BLaER1 (cell line): ENCODE results near the gene COQ6.
"Not testable (repeated sequence)": the region's sequence is repeated elsewhere in the genome, so short reads cannot be mapped to it uniquely, and the experiment has no call there.

Experiments
- H3K27ac ChIP-seq: shearing (Covaris generic); formaldehyde crosslinking; 2 replicates; pipeline ENCODE4 v1.8.1; 2022
- H3K27me3 ChIP-seq: shearing (Covaris generic); formaldehyde crosslinking; 2 replicates; pipeline ENCODE4 v1.8.1; 2022
- H3K36me3 ChIP-seq: shearing (Covaris generic); formaldehyde crosslinking; 2 replicates; pipeline ENCODE4 v1.8.1; 2022
- H3K4me1 ChIP-seq: shearing (Covaris generic); formaldehyde crosslinking; 2 replicates; pipeline ENCODE4 v1.8.1; 2022
- H3K4me2 ChIP-seq: shearing (Covaris generic); formaldehyde crosslinking; 2 replicates; pipeline ENCODE4 v1.8.1; 2022
- H3K4me3 ChIP-seq: shearing (Covaris generic); formaldehyde crosslinking; 2 replicates; pipeline ENCODE4 v1.8.1; 2022
- H3K9ac ChIP-seq: shearing (Covaris generic); formaldehyde crosslinking; 2 replicates; pipeline ENCODE4 v1.8.1; 2022
- H3K9me3 ChIP-seq: shearing (Covaris generic); formaldehyde crosslinking; 2 replicates; pipeline ENCODE4 v1.8.1; 2022
- H4K20me1 ChIP-seq: shearing (Covaris generic); formaldehyde crosslinking; 2 replicates; pipeline ENCODE4 v1.8.1; 2022
- Cebpa-rat ChIP-seq: shearing (Covaris generic); IDR thresholded peaks from 2 replicates; pipeline ENCODE4 v1.8.1; 2022

The COQ6 gene

DNA sequence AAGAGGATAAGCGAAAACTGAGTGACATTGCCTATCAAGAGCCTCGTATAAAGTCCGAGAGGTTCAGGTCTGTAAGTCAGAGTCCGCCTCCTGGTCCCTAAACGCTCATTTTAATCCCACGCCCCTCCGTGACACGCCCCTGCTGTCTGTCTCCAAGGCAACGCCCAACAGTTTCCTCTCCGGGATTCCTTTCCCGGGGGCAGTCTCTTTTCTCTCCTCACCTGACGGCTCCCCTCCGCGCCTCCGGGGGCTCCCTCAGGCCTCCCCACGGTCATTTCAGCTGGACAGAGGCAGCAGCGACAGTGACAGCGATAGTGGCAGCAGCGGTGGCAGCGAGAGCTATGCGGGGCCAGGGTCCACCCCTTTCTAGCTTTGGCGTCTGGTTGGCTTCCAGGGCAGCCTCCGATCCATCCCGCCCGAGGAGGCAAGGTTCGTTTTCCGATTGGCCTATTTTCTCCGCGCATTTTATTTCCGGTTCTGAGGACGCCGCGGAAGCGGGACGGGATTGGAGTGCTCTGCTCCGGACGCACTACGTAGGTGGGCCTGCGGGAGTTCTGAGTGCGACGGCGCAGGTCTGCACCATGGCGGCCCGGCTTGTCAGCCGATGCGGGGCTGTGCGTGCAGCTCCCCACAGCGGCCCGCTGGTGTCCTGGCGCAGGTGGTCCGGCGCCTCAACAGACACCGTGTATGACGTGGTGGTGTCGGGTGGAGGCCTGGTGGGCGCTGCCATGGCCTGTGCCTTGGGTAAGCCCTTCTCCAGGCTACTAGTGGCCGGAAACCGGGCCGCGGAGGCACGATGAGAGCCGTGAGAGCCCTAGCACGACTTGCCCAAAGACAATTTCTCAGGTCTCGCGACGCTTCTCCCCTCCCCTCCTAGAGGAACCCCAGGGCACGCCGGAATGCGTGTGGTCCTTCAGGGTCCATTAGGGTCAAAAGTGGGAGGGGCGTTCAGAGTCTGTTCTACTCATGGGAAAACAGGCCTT is at the start of gene COQ6, which contains the start of gene FAM161B:
COQ6 (plus strand) TSS at position 551 of the 983 bp plus-strand sequence; CDS start at position 582, 31 bp downstream.
FAM161B (minus strand) TSS at position 343 of the 983 bp plus-strand sequence; CDS start at position 275, 68 bp downstream.
- Histone ChIP-seq H3K4me1 (peaks cover 14% of the 10 kb centered on the region), H3K9me3 (no peaks in the 10 kb centered on the region), H4K20me1 (no peaks in the 10 kb centered on the region), H3K4me2 (peak within 1 kb of the TSS; percentile 91), H3K9ac (peak within 1 kb of the TSS; percentile 77), H3K27me3 (no peaks in the 10 kb centered on the region), H3K4me3 (peak within 1 kb of the TSS; percentile 75), H3K27ac (peak within 1 kb of the TSS; percentile 62), H3K36me3 (peaks cover 11% of the 10 kb centered on the region)
- TF ChIP-seq Cebpa-rat, result no peak

DNA sequence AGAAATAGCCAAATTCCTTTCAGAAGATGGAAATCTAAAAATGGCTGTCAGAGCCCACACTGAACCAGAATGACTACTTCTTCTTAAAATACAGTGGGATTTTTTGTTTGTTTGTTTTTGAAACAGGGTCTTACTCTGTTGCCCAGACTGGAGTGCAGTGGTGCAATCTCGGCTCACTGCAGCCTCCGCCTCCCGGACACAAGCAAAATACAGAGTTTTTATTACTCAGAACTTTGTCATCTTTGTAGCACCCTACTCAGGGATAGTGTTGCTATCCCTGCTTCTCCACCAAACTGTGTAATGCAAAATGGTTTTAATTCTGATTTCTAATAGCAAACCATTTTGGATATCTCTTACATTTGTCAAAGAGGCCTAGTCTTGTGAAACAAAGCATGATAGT is 47.1 kb upstream of the COQ6 start:
- Histone ChIP-seq H3K36me3 (peaks cover 94% of the 10 kb centered on the region), H3K9ac (no peak overlapping the region), H3K27me3 (no peaks in the 10 kb centered on the region), H3K4me2 (no peak overlapping the region), H4K20me1 (peaks cover 36% of the 10 kb centered on the region), H3K27ac (no peak overlapping the region), H3K4me3 (no peak overlapping the region), H3K4me1 (no peaks in the 10 kb centered on the region), H3K9me3 (no peaks in the 10 kb centered on the region)
- no peak for TF ChIP-seq Cebpa-rat

DNA sequence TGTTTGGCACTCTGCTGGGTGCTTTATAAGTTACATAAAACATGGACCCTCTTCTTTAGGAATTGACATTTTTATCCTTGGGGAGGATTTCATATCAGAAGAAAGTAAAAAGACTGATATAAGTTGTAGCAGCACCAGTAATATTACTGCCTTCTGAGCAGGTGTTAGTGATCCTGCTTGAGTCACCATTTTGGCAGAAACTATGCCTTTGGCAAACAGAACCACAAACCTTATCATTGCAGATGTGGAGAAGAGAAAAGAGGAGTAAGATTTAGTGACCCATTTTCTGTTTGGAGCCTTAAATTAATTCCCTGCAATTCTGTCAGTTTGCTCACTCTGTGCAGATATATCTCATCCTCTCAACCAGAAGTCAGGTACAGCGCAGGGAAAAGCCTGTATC is 40.4 kb upstream of the COQ6 start:
- no peak for TF ChIP-seq Cebpa-rat
- Histone ChIP-seq H3K27me3 (no peaks in the 10 kb centered on the region), H3K36me3 (peaks cover 96% of the 10 kb centered on the region), H3K4me2 (no peak overlapping the region), H3K4me1 (no peaks in the 10 kb centered on the region), H3K9ac (no peak overlapping the region), H4K20me1 (0 out of 2 replicates have a peak, but pooled peaks cover 4% of the 10 kb centered on the region), H3K9me3 (peaks cover 22% of the 10 kb centered on the region), H3K27ac (no peak overlapping the region), H3K4me3 (no peak overlapping the region)

DNA sequence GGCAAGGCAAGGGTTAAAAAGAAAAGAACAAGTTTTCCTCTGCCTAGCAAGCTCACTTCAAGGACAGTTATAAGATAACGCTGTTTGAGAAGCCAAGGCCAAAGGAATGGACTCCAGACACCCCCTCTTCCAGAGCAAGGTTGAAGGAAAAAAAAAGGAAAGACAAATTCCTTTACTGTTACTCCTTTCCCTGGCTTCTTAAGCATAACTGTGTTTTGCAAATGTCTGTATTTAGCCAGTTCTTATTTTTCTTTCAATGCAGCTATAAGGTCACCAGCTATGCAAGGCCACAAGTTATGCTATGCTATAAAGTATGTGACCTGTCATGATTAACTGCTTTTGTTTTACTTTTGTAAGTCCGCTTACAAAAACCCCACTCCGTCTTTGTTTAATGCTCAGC is 36.8 kb upstream of the COQ6 start:
- H3K27me3 ChIP-seq, result no peaks in the 10 kb centered on the region
- no peak for TF ChIP-seq Cebpa-rat
- peaks cover 22% of the 10 kb centered on the region for H3K9me3 ChIP-seq
- H3K36me3 ChIP-seq, result peaks cover 97% of the 10 kb centered on the region
- H3K4me3 ChIP-seq, result no peak overlapping the region
- no peak overlapping the region for H3K27ac ChIP-seq
- H3K4me1 ChIP-seq, result no peaks in the 10 kb centered on the region
- H3K4me2 ChIP-seq, result no peak overlapping the region
- H3K9ac ChIP-seq, result no peak overlapping the region
- peaks cover 21% of the 10 kb centered on the region for H4K20me1 ChIP-seq

DNA sequence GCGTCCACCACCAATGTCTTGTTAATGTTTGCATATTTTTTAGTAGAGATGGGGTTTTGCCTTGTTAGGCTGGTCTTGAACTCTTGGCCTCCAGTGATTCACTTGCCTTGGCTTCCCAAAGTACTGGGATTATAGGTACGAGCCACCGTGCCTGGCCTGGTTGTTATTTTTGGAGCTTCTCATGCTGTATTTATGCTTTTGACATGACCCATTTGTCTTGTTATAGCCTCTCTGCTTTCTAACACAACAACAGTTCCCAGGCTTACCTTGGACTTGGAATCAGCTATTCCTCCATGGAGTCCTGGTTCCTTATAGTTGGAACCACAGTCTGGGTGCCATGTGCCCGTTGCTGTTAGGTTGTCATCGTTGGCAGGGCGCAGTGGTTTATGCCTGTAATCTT is 33.8 kb upstream of the COQ6 start:
- H4K20me1 ChIP-seq, result peaks cover 33% of the 10 kb centered on the region
- peaks cover 97% of the 10 kb centered on the region for H3K36me3 ChIP-seq
- peaks cover 22% of the 10 kb centered on the region for H3K9me3 ChIP-seq
- H3K4me3 ChIP-seq, result no peak overlapping the region
- H3K9ac ChIP-seq, result no peak overlapping the region
- no peak for TF ChIP-seq Cebpa-rat
- H3K27ac ChIP-seq, result no peak overlapping the region
- no peaks in the 10 kb centered on the region for H3K4me1 ChIP-seq
- no peak overlapping the region for H3K4me2 ChIP-seq
- no peaks in the 10 kb centered on the region for H3K27me3 ChIP-seq

DNA sequence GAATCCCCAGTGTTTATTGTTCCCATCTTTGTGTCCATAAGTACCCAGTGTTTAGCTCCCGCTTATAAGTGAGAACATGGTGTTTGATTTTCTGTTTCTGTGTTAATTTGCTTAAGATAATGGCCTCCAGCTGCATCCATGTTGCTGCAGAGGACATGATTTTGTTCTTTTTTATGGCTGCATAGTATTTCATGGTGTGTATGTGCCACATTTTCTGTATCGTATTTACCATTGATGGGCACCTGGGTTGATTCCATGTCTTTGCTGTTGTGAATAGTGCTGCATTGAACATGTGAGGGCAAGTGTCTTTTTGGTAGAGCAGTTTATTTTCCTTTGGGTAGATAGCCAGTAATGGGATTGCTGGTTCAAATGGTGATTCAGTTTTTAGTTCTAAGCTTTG is 30.6 kb upstream of the COQ6 start:
- H3K27me3 ChIP-seq, H3K4me3 ChIP-seq, H3K9me3 ChIP-seq, H3K9ac ChIP-seq, H3K4me1 ChIP-seq, H3K4me2 ChIP-seq, H3K27ac ChIP-seq: not testable (repeated sequence)
- Histone ChIP-seq H4K20me1 (peaks cover 39% of the 10 kb centered on the region), H3K36me3 (peaks cover 96% of the 10 kb centered on the region)

DNA sequence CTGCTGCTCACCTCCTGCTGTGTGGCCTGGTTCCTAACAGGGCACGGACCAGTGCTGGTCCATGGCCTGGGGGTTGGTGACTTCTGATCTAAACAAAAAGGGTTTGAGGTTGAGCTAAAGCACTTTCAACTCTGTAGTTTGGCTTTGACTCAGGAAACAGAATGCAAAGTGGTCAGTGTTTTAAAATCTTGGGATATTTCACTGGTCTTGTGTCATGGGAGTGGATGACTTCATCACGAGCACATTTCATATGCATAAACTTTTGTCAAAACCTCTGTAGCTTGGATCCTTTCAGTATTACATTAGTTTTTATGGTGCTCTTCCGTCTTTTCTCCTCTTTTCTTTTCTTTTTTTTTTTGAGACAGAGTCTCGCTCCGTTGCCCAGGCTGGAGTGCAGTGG is 25.8 kb upstream of the COQ6 start:
- no peaks in the 10 kb centered on the region for H3K4me1 ChIP-seq
- H3K4me3 ChIP-seq, result no peak overlapping the region
- H3K9me3 ChIP-seq, result no peaks in the 10 kb centered on the region
- H3K27ac ChIP-seq, result no peak overlapping the region
- no peak overlapping the region for H3K9ac ChIP-seq
- H3K27me3 ChIP-seq, result no peaks in the 10 kb centered on the region
- no peak for TF ChIP-seq Cebpa-rat
- peaks cover 30% of the 10 kb centered on the region for H4K20me1 ChIP-seq
- H3K4me2 ChIP-seq, result no peak overlapping the region
- H3K36me3 ChIP-seq, result peaks cover 98% of the 10 kb centered on the region

DNA sequence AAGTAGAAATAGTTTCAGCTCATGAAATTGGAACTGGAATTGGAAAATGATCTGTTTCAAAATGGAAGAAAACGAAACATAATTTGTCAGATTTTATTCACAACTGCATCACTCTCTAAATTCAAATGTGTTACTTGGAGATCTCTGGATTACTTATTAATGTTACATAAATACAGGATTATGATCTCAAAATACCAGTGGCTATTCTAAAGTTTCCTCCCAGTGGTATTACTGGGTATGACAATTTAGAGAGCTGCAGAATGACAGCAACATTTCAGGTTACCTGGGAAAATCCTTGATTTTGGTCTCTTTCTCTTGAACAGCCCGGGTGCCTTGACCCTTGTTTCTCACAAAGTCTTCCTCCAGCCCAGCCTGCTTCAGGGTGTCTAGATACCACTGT is 14.4 kb upstream of the COQ6 start:
- no peaks in the 10 kb centered on the region for H3K9me3 ChIP-seq
- H3K27me3 ChIP-seq, result no peaks in the 10 kb centered on the region
- no peak overlapping the region for H3K9ac ChIP-seq
- H3K4me3 ChIP-seq, result no peak overlapping the region
- no peaks in the 10 kb centered on the region for H4K20me1 ChIP-seq
- no peaks in the 10 kb centered on the region for H3K4me1 ChIP-seq
- H3K4me2 ChIP-seq, result no peak overlapping the region
- H3K36me3 ChIP-seq, result peaks cover 54% of the 10 kb centered on the region
- TF ChIP-seq Cebpa-rat, result no peak
- no peak overlapping the region for H3K27ac ChIP-seq

DNA sequence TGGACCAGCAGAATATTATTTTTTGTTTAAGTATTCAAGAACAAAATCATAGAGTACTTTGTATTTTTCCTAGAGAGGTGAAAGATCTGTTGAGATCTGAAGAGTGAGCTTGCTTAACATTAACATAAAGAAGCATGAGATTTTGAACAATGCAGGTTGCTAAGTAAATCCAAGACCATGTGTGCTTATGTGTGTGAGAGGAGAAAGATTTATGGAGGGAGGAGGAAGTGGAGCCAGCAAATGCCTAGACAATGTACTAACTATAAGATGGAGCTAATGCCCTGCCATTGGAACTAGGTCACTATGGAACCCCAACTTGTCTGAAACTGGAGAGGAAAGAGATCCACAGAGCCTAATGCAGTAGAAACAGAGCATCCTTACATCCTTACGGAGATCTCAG is 13.6 kb upstream of the COQ6 start:
- Histone ChIP-seq H3K9me3 (no peaks in the 10 kb centered on the region), H3K36me3 (peaks cover 45% of the 10 kb centered on the region), H3K9ac (no peak overlapping the region), H3K27me3 (no peaks in the 10 kb centered on the region), H3K4me2 (no peak overlapping the region), H3K4me3 (no peak overlapping the region), H3K27ac (no peak overlapping the region), H4K20me1 (no peaks in the 10 kb centered on the region), H3K4me1 (no peaks in the 10 kb centered on the region)
- TF ChIP-seq Cebpa-rat, result no peak

DNA sequence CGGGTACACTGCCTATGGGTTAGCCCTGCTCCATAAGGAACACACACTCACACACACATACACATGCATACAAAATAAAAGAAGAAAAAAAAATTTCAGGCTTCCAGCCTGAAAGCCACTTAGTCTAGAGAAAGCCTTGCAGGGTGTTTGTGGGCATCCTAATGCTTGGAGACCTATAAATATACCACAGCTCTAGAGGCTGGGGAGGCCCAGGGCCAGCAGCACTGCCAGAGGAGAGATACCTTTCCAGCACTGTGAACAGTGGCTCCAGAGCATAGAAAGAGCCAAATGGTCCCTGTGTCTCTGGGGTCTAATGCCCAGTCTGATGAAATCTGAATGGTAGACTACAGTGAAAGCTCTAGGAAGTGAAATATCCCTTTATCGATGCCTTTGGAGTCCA is 13.1 kb upstream of the COQ6 start:
- no peaks in the 10 kb centered on the region for H3K4me1 ChIP-seq
- H3K4me2 ChIP-seq, result no peak overlapping the region
- H3K36me3 ChIP-seq, result peaks cover 40% of the 10 kb centered on the region
- H3K4me3 ChIP-seq, result no peak overlapping the region
- no peak overlapping the region for H3K9ac ChIP-seq
- no peaks in the 10 kb centered on the region for H4K20me1 ChIP-seq
- no peaks in the 10 kb centered on the region for H3K9me3 ChIP-seq
- no peak overlapping the region for H3K27ac ChIP-seq
- TF ChIP-seq Cebpa-rat, result no peak
- H3K27me3 ChIP-seq, result no peaks in the 10 kb centered on the region
